Measurements from ENCODE around the gene FAAP100.
A peak's percentile ranks its signal among the peaks of the same experiment; 100 is the strongest.

GRCh38 chr17:81522491-81523401 is 29.4 kb downstream of the FAAP100 start:
- no peak for TF ChIP-seq CTCF (IDR thresholded peaks at IDR 0.05; ENCODE audit: poor library complexity, severe bottlenecking)
- TF ChIP-seq REST (IDR thresholded peaks at IDR 0.05; ENCODE audit: borderline replicate concordance), result no peak
- TF ChIP-seq TAF1 (IDR thresholded peaks at IDR 0.05; ENCODE audit: low read depth), result no peak
- peak; percentile 19 for TF ChIP-seq RAD21 (conservative IDR thresholded peaks at IDR 0.05)
- TF ChIP-seq EZH2 (IDR thresholded peaks at IDR 0.05; ENCODE audit: borderline replicate concordance, insufficient read depth, low read length, poor library complexity, severe bottlenecking), result no peak
- TF ChIP-seq POLR2AphosphoS5 (IDR thresholded peaks at IDR 0.05), result no peak
- TF ChIP-seq SMC3 (conservative IDR thresholded peaks at IDR 0.05; ENCODE audit: poor library complexity), result no peak
